ENCODE measurements around the gene CCL4L2.
A peak's percentile ranks its signal among the peaks of the same experiment; 100 is the strongest.
"Not testable (repeated sequence)": the region's sequence is repeated elsewhere in the genome, so short reads cannot be mapped to it uniquely, and the experiment has no call there.

Gene CCL4L2

GRCh38 chr17:36221581-36222100, 10.8 kb downstream of the CCL4L2 start:
- DNase-seq = not testable (repeated sequence)

GRCh38 chr17:36222967-36223366, 12.1 kb downstream of the CCL4L2 start:
- DNase-seq = not testable (repeated sequence)

- DNase-seq = peak; percentile 27 to 40
Measured at GRCh38 chr17:36229644-36230043, 18.8 kb downstream of the CCL4L2 start.

- not testable (repeated sequence) for DNase-seq
Measured at GRCh38 chr17:36242046-36242445, 31.2 kb downstream of the CCL4L2 start.
